ENCODE measurements around the gene CIRBP.
A peak's percentile ranks its signal among the peaks of the same experiment; 100 is the strongest.
"Not testable (repeated sequence)": the region's sequence is repeated elsewhere in the genome, so short reads cannot be mapped to it uniquely, and the experiment has no call there.

Gene CIRBP

DNA sequence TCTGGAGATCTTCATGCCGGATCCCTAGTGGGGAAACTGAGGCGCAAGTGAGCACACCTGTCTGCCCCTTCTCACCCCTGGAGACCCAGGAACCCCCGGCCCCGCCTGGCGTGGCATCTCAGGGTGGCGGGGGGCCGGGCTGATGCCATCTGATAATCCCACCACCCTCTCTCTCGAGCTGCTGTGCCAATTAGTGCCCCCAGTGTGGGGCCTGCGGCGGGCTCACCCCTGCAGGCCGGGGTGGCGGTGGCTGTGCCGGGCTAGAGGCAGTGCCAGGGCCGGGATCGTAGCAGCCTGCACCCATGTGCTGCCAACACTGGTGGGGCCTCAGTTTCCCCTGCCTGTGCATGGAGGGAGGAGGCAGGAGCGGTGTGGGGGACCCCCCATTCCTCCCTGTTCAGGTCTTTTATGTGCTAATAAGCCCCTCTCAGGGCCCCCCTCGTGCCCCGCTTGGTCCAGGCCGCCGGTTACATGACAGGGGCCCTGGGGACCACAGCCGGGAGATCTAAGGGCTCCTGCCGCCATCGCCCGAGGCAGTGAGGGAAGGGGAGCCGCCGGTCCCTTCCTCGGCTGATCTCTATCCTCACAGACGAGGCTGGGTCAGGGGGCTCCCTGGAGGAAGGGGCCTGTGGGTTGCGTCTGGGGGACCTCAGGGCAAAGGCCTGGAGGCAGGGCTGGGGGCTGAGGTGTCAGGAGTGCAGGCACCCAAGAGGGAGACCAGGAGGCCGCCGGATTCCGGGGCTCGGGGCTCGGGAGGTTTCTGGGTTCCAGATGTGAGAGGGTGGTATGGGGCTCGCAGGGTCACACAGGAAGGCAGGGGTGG, 24.9 kb downstream of the CIRBP start:
- no peak for DNase-seq

DNA sequence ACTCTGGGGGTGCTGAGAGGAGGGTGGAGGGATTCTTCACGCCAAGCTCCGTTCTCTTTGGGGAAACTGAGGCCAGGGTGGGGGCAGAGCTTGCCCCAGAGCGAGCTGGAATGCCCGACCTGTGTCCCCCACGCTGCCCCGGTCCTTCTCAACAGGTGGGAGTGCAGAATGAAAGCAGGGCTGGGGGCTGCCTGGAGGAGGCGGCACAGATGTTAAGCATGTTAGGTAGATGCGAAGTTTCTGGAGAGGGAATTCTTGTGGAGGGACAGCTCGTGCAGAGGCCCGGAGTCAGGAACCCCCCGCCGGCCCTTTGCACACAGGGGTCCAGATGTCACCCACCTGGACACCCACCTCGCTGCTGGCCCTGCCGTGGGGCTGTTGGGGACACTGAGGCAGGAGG, 25.6 kb downstream of the CIRBP start:
- no peak for DNase-seq

- DNase-seq = no peak
These were observed 26.3 kb downstream of the CIRBP start for GRCh38 chr19:1295169-1296012.

DNA sequence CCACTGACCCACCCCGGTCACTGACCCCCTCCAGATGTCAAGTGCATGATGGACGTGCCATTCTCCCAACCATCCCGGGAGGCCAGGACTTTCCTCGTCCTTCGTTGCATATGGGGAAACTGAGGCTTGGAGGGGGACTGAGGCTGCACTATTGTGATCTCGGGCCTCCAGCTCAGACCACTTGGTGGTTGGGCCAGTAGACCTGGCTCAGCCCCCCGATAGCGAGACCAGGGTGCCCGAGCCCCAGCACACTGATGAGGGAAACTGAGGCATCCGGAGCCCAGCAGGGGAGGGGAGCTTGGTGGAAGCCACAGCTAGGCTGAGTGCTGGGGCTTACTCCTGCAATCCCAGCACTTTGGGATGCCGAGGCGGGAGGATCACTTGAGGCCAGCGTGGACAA, 26.9 kb downstream of the CIRBP start:
- DNase-seq = no peak

DNA sequence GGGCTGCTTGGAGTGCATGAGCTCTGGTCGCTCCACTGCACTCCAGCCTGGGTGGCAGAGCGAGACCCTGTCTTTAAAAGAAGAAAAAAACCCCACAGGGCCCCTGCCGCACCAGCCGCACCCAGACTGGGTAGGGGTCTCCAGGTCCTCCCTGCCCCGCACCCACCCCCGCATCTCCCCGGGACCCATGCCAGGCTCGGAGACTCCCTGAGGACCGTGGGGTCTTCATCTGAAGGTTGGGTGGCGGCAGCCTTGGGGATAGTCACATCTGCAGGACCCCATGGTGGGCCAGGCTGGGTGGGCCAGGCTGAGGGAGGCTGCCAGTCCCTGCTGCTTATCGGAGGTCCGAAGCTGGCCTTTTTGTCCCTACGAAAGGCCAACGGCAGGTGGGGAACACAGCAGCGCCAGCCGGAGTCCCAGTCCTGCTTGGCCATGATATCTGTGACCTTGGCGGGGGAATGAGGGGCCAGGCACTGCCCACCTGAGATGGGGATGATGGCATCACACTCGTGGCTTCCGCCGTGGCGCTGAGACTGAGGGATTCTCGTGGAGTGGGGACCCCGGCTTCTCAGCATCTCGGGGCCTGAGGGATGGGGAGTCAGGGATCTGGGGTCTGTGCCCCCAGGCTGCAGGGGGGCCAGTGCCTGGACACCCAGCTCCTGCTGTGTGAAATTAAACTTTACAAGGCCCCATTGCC, 27.6 kb downstream of the CIRBP start:
- DNase-seq = no peak

GRCh38 chr19:1298235-1298634, 29.1 kb downstream of the CIRBP start:
- no peak for DNase-seq

DNA sequence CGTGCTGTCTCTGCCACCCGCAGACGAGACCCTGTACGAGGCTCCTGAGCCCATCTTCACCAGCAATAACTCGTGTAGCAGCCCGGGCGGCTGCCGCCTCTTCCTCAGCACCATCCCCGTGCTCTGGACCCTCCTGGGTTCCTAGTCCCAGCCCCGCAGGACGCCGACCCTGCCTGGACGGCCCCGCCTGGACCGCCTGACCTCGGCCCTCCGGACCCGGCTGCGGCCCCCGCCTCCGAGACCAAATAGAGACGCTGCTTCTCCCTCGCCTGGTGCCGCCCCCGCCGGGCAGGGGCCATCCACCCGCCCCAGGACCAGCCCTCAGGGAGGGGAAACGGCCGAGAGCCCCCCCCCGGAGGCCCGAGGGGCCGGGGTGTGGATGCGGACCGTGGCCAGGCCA, 30.7 kb downstream of the CIRBP start:
- no peak for DNase-seq

DNA sequence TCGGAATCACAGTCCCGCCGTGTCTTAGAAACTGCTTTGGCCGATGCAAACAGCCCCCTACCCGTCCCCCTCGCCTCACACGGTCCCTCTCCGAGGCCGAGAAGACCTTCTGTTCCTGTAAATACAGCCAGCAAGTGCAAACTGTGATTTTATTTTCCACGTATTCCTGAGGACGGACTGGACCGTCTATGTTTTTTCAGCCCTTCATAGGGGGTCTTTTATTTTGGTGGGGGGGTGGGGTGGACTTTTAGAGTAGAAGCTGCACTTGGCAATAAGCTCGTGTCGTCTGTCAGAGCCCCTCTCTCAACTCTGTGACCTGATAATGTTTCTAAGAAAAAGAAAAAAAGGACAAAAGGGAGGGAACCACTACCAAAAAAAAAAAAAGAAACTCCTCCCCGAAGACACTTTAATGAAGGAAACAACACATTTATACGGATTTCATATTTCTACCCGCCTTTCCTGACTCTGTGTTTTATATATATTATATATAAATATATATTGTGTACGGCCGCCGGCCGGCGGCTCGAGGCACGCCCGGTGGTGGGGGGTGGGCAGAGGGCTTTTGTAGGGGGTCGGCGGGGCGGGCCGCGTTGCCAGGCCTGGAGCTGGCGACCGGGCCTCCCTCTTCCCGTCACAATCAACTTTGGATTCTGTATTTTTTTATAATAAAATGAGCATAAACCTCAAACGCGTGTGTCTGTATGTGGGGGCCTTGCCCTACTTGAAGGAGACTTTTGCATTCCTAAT, 31.8 kb downstream of the CIRBP start:
- DNase-seq = no peak

- no peak for DNase-seq
These were observed 33.6 kb downstream of the CIRBP start for GRCh38 chr19:1302533-1303239.

- no peak for DNase-seq
These were observed 35.2 kb downstream of the CIRBP start for GRCh38 chr19:1304197-1304924.

DNA sequence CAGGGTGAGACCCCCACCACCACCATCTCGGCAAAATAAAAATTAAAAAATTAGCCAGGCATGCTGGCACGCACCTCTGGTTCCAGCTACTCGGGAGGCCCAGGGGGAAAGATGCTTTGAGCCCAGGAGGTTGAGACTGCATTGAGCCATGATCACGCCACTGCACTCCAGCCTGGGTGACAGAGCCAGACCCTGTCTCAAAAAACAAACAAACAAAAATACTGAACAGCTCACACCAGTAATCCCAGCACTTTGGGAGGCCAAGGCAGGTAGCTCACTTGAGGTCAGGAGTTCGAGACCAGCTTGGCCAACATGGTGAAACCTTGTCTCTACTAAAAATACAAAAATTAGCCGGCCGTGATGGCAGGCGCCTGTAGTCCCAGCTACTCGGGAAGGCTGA, 36.2 kb downstream of the CIRBP start:
- not testable (repeated sequence) for DNase-seq

GRCh38 chr19:1307320-1307719, 38.2 kb downstream of the CIRBP start:
- no peak for DNase-seq

DNA sequence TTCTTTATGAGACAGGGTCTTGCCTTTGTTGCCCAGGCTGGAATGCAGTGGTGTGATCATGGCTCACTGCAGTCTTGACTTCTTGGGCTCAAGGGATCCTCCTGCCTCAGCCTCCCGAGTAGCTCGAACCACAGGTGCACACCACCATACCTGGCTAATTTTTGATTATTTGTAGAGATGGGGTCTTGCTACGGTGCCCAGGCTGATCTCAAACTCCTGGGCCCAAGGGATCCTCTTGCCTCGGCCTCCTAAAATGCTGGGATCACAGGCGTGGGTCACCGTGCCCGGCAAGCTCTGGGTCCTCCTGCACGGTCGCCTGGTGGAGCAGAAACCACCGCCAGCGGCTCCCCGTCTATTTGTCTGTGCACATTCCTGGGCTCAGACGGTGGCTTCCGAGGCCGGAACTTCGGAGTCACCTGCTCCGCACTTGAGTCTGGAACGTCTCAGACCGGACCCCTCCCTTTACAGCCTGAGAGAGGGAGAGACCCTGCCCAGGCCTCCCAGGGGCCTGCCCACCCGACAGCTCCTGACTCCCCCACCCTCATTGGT, 38.7 kb downstream of the CIRBP start:
- DNase-seq = no peak

- DNase-seq = no peak
These were observed 39.6 kb downstream of the CIRBP start for GRCh38 chr19:1308718-1309117.

- DNase-seq = no peak
These were observed 41.1 kb downstream of the CIRBP start for GRCh38 chr19:1309977-1310852.

DNA sequence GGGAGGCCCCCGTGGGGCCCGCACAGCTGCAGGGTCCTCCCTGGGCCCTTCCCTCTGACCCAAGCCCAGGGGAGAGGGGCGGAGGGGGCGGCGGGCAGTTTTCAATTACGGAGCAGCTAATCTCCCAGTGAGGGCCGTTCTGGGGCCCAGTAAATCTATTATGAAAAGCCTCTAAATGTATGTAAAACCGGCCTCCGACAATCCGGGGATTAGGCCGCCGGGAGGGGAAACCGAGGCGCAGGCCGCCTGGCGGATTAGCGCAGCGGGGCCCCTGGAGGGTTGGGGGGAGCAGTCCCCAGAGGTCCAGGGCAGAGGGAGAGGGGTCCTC, 41.7 kb downstream of the CIRBP start:
- DNase-seq = no peak

DNA sequence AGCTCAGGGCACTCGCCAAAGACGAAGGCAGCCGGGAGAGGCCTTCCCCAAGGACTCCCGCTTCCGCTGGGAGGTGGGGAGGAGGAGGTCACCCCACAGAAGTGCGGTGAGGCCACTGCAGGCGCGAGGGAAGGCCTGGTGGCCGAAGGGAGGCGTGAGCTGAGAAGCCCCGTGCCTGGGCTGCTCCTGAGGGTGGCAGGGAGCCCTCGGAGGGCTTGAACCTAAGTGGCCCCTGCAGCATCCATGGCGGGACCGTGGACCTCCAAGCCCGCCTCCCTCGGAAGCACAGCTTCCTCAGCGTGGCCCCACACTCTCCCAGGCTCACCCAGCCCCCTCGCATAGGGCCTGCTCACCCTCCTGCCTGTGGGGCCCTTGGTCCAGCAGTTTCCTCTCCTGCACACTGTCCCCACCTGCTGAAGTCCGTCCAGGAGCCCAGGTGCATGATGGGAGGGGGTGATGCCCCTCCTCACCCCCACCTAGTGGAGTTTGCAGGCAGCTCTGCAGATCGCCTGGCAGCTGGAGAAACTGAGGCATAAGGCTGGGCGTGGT, 42.5 kb downstream of the CIRBP start:
- peak; percentile 44 for DNase-seq

GRCh38 chr19:1312767-1313694, 43.9 kb downstream of the CIRBP start:
- no peak for DNase-seq

All from right forelimb (tissue), 1 donor.